Activated naive CD8-positive, alpha-beta T cell treated with anti-CD3 and anti-CD28 coated beads, Interleukin-2, amount 10 ng/mL, durations not matched to agents 7 days and 5 days (primary cell): ENCODE results near the gene ZNF474. TPM values are rescaled to one million over a fixed set of nuclear protein-coding genes. Genes with fewer than 3 reads are reported as not detected.

Source experiments
- ATAC-seq: fragments of 150-1000 bp; cut with Tn5 transposase; one replicate; pipeline ENCODE4 v1.10.0; 2021; ENCODE audit warnings: low read depth, moderate library complexity
- POLR2A ChIA-PET: fragments of 350-600 bp; sonication (Branson Sonifier 250); formaldehyde crosslinking; loops from one replicate; lab custom pipeline; 2021; ENCODE audit warnings: antibody characterized with exemption; lab: Charles Lee
- DNase-seq: peaks from one replicate; pipeline ENCODE4 v3.0.0; 2021
- H3K27ac Mint-ChIP-seq: one replicate; pipeline ENCODE4 v1.8.0; 2022; ENCODE audit warnings: mild to moderate bottlenecking, mixed read lengths
- H3K27me3 Mint-ChIP-seq: one replicate; pipeline ENCODE4 v1.8.0; 2022; ENCODE audit warnings: mild to moderate bottlenecking, moderate library complexity, mixed read lengths
- H3K36me3 Mint-ChIP-seq: one replicate; pipeline ENCODE4 v1.8.0; 2021; ENCODE audit warnings: mild to moderate bottlenecking, mixed read lengths
- H3K4me1 Mint-ChIP-seq: one replicate; pipeline ENCODE4 v1.8.0; 2021; ENCODE audit warnings: mixed read lengths
- H3K4me3 Mint-ChIP-seq: one replicate; pipeline ENCODE4 v1.8.0; 2022; ENCODE audit warnings: mild to moderate bottlenecking, moderate library complexity, mixed read lengths
- H3K9me3 Mint-ChIP-seq: one replicate; pipeline ENCODE4 v1.8.0; 2021; ENCODE audit warnings: mixed read lengths
- total RNA-seq, 2 experiments: library from RNA; stranded (reverse); gene quantifications; one replicate each; pipeline ENCODE4 v1.2.3, GENCODE V29; 2021

Gene ZNF474
- total RNA-seq, 2 experiments from 2014 or later: 0.30 TPM; not detected in 1

DNA sequence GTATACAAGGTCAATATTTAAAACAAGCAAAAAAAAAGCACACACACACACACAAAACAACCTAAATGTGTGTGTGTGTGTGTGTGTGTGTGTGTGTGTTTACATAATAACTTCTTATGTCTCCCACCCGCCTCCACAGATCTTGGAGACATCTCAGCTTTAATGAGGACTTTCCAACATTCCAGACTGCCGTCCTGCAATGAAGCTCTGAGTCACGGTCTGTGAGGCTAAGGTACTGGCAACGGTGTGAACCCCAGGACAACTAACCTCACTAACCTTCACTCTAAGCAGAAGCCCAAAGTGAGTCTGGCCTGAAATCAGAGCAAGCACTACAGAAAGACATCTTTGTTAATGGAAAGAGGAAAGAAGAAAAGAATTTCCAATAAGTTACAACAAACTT is 22.3 kb downstream of the ZNF474 start:
- POLR2A ChIA-PET: no interaction called here
- Mint-ChIP-seq H3K4me1 (peaks cover 3% of the 10 kb centered on the region), H3K4me3 (no peak overlapping the region), H3K36me3 (no peaks in the 10 kb centered on the region), H3K27ac (no peak overlapping the region), H3K9me3 (no peaks in the 10 kb centered on the region), H3K27me3 (no peaks in the 10 kb centered on the region)
- ATAC-seq (no peak), DNase-seq (no peak)

DNA sequence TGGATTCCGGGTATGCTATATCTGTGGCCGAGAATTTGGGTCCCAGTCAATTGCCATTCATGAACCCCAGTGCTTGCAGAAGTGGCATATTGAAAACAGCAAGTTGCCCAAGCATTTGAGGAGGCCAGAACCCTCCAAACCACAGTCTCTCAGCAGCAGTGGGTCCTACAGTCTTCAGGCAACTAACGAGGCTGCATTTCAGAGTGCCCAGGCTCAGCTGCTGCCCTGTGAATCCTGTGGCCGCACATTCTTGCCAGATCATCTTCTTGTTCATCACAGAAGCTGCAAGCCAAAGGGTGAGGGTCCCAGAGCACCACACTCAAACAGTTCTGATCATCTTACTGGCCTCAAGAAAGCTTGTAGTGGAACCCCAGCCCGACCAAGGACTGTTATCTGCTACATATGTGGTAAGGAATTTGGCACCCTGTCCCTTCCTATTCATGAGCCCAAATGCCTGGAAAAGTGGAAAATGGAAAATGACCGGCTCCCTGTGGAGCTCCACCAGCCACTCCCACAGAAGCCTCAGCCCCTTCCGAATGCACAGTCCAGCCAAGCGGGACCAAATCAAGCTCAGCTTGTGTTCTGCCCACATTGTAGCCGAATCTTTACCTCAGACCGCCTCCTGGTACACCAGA is 23.0 kb downstream of the ZNF474 start:
- no peak for DNase-seq
- POLR2A ChIA-PET: no interaction called here

DNA sequence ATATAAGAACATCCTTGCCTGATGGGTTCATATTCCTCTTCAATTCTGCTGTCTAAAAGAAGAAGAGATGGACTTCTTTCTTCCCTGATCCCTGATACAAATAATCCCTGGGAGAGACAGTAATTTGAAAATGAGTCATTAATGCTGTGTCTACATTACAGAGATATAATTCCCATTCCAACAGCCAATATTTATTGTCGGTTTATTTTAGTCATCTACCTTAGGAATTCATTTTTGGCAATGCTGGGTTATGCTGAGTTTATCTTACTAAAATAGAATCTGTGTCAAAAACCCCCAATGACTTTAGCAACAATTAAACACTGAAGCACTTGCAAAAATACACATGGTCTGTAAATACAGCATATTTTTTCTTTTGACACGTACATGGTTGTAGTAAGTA is 23.9 kb downstream of the ZNF474 start:
- Mint-ChIP-seq H3K4me3 (no peak overlapping the region), H3K36me3 (no peaks in the 10 kb centered on the region), H3K4me1 (peaks cover 3% of the 10 kb centered on the region), H3K27me3 (no peaks in the 10 kb centered on the region), H3K27ac (no peak overlapping the region), H3K9me3 (no peaks in the 10 kb centered on the region)
- ATAC-seq: no peak
- no peak for DNase-seq
- POLR2A ChIA-PET: no interaction called here

More for the DNA sequence above, 23.0 kb downstream of the ZNF474 start:
- no peak overlapping the region for H3K27ac Mint-ChIP-seq
- no peak overlapping the region for H3K4me3 Mint-ChIP-seq
- peaks cover 3% of the 10 kb centered on the region for H3K4me1 Mint-ChIP-seq
- no peaks in the 10 kb centered on the region for H3K36me3 Mint-ChIP-seq
- ATAC-seq: no peak
- H3K9me3 Mint-ChIP-seq: no peaks in the 10 kb centered on the region
- H3K27me3 Mint-ChIP-seq: no peaks in the 10 kb centered on the region

GRCh38 chr5:122153774-122154173 is 24.4 kb downstream of the ZNF474 start:
- H3K27me3 Mint-ChIP-seq: no peaks in the 10 kb centered on the region
- H3K36me3 Mint-ChIP-seq: no peaks in the 10 kb centered on the region
- DNase-seq (no peak), ATAC-seq (no peak)
- no peak overlapping the region for H3K27ac Mint-ChIP-seq
- POLR2A ChIA-PET: no interaction called here
- H3K4me1 Mint-ChIP-seq: peaks cover 3% of the 10 kb centered on the region
- no peaks in the 10 kb centered on the region for H3K9me3 Mint-ChIP-seq
- H3K4me3 Mint-ChIP-seq: no peak overlapping the region

GRCh38 chr5:122154491-122154890 is 25.1 kb downstream of the ZNF474 start:
- ATAC-seq (no peak), DNase-seq (no peak)
- H3K27ac Mint-ChIP-seq: no peak overlapping the region
- no peaks in the 10 kb centered on the region for H3K36me3 Mint-ChIP-seq
- POLR2A ChIA-PET: no interaction called here
- H3K4me3 Mint-ChIP-seq: no peak overlapping the region
- peaks cover 3% of the 10 kb centered on the region for H3K4me1 Mint-ChIP-seq
- H3K27me3 Mint-ChIP-seq: no peaks in the 10 kb centered on the region
- H3K9me3 Mint-ChIP-seq: no peaks in the 10 kb centered on the region

- peaks cover 3% of the 10 kb centered on the region for H3K4me1 Mint-ChIP-seq
- no peak overlapping the region for H3K4me3 Mint-ChIP-seq
- H3K36me3 Mint-ChIP-seq: no peaks in the 10 kb centered on the region
- H3K9me3 Mint-ChIP-seq: no peaks in the 10 kb centered on the region
- no peak for DNase-seq
- POLR2A ChIA-PET: no interaction called here
- no peak for ATAC-seq
- H3K27me3 Mint-ChIP-seq: no peaks in the 10 kb centered on the region
- H3K27ac Mint-ChIP-seq: no peak overlapping the region
These were observed 25.6 kb downstream of the ZNF474 start for GRCh38 chr5:122154910-122155309.

- peaks cover 3% of the 10 kb centered on the region for H3K4me1 Mint-ChIP-seq
- no peak for DNase-seq
- no peaks in the 10 kb centered on the region for H3K36me3 Mint-ChIP-seq
- POLR2A ChIA-PET: no interaction called here
- no peaks in the 10 kb centered on the region for H3K9me3 Mint-ChIP-seq
- no peak overlapping the region for H3K4me3 Mint-ChIP-seq
- no peak for ATAC-seq
- no peak overlapping the region for H3K27ac Mint-ChIP-seq
- no peaks in the 10 kb centered on the region for H3K27me3 Mint-ChIP-seq
These were observed 26.2 kb downstream of the ZNF474 start for GRCh38 chr5:122155546-122155945.

DNA sequence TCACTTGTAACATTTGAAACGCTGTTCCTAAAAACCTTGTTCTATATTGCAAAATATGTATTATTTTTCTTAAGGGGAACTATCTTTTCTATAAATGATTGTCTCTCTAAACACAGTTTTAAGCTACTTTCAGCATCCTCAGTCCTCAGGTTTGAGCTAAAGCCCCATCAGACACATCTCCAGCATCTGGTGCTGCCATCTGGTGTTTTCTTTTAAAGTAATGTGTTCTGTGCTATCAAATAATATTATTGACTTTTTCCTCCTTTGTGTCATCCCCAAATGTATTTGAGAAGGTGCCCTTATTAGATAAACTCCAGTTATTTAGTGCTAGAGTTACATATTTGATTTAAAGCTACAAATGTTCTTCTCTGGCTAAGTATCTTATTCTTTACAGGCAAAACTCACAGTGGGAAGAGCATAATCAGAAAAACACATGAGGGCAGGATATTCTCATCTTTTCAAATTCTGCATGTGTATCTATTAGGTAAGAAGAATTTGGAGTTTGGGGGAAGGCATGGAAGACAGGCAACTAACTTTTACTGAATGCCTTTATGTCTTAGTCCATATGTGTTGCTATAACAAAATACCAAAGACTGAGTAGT is 27.5 kb downstream of the ZNF474 start:
- Mint-ChIP-seq H3K9me3 (no peaks in the 10 kb centered on the region), H3K27me3 (no peaks in the 10 kb centered on the region), H3K4me1 (peaks cover 3% of the 10 kb centered on the region), H3K36me3 (no peaks in the 10 kb centered on the region), H3K27ac (no peak overlapping the region), H3K4me3 (no peak overlapping the region)
- ATAC-seq (no peak), DNase-seq (no peak)
- POLR2A ChIA-PET: no interaction called here

DNA sequence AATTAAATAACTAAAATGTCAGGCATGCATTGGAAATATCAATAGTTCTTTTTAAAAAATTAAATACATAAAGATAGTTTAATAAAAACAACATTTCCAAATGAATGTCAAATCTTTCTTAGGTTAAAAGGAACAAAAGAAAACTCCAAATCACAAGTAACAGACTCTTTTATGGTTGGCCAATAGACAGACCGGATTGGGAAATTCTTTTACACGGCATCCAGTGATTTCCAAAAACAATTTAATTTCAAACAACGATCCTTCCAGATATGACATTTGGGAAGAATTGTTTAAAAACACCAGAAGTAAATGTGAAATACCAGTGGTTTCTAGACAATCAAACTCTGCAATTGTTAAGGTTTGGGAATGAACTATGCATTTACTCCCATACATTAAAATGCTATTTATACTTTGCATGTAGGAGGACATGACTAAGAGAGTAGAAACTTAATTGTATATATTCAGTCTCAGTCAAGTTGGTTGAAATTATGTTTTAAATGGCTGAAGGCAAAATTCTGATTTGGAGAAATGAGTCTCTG is 32.8 kb downstream of the ZNF474 start:
- H3K4me3 Mint-ChIP-seq: no peak overlapping the region
- ATAC-seq (no peak), DNase-seq (no peak)
- H3K36me3 Mint-ChIP-seq: no peaks in the 10 kb centered on the region
- H3K27ac Mint-ChIP-seq: no peak overlapping the region
- no peaks in the 10 kb centered on the region for H3K9me3 Mint-ChIP-seq
- POLR2A ChIA-PET: no interaction called here
- H3K27me3 Mint-ChIP-seq: peaks cover 4% of the 10 kb centered on the region
- no peaks in the 10 kb centered on the region for H3K4me1 Mint-ChIP-seq

GRCh38 chr5:122163121-122164069 is 34.0 kb downstream of the ZNF474 start:
- H3K27me3 Mint-ChIP-seq: peaks cover 4% of the 10 kb centered on the region
- ATAC-seq (no peak), DNase-seq (no peak)
- no peaks in the 10 kb centered on the region for H3K9me3 Mint-ChIP-seq
- H3K4me3 Mint-ChIP-seq: no peak overlapping the region
- no peak overlapping the region for H3K27ac Mint-ChIP-seq
- POLR2A ChIA-PET: no interaction called here
- H3K4me1 Mint-ChIP-seq: no peaks in the 10 kb centered on the region
- H3K36me3 Mint-ChIP-seq: no peaks in the 10 kb centered on the region

- Mint-ChIP-seq H3K27ac (no peak overlapping the region), H3K36me3 (no peaks in the 10 kb centered on the region), H3K27me3 (peaks cover 4% of the 10 kb centered on the region), H3K9me3 (no peaks in the 10 kb centered on the region), H3K4me3 (no peak overlapping the region), H3K4me1 (no peaks in the 10 kb centered on the region)
- DNase-seq: no peak
- POLR2A ChIA-PET: no interaction called here
- ATAC-seq: no peak
These were observed 34.7 kb downstream of the ZNF474 start for GRCh38 chr5:122164070-122164435.

- peaks cover 4% of the 10 kb centered on the region for H3K27me3 Mint-ChIP-seq
- DNase-seq (no peak), ATAC-seq (no peak)
- POLR2A ChIA-PET: interaction anchor here (0.6 kb wide), 1 partner anchor 24 kb away, joined by 3 read pairs; no protein-coding TSS in a partner anchor
- H3K27ac Mint-ChIP-seq: no peak overlapping the region
- no peaks in the 10 kb centered on the region for H3K4me1 Mint-ChIP-seq
- H3K36me3 Mint-ChIP-seq: no peaks in the 10 kb centered on the region
- no peaks in the 10 kb centered on the region for H3K9me3 Mint-ChIP-seq
- H3K4me3 Mint-ChIP-seq: no peak overlapping the region
These were observed 35.6 kb downstream of the ZNF474 start for GRCh38 chr5:122164831-122165558.

GRCh38 chr5:122165559-122166078 is 36.3 kb downstream of the ZNF474 start:
- ATAC-seq: no peak
- POLR2A ChIA-PET: no interaction called here
- H3K9me3 Mint-ChIP-seq: no peaks in the 10 kb centered on the region
- no peak overlapping the region for H3K27ac Mint-ChIP-seq
- DNase-seq: no peak
- no peaks in the 10 kb centered on the region for H3K36me3 Mint-ChIP-seq
- peaks cover 4% of the 10 kb centered on the region for H3K27me3 Mint-ChIP-seq
- no peak overlapping the region for H3K4me3 Mint-ChIP-seq
- no peaks in the 10 kb centered on the region for H3K4me1 Mint-ChIP-seq
